GM18909 (cell line): ENCODE measurements around the gene EXOG.

Experiments used
- ATAC-seq: cut with Tn5 transposase; IDR thresholded peaks from one replicate; pipeline ENCODE4 v1.9.1; 2021; ENCODE audit warnings: mild to moderate bottlenecking; ENCODE audit not compliant: unreplicated experiment, poor library complexity

Gene EXOG

GRCh38 chr3:38500688-38501417 lies 4.7 kb downstream of the EXOG start:
- no peak for ATAC-seq

GRCh38 chr3:38507120-38507519 lies 11.0 kb downstream of the EXOG start:
- ATAC-seq: peak; percentile 99

- ATAC-seq: no peak
Observed at GRCh38 chr3:38509732-38510131, 13.6 kb downstream of the EXOG start.

GRCh38 chr3:38510631-38511030 lies 14.5 kb downstream of the EXOG start:
- no peak for ATAC-seq

GRCh38 chr3:38511546-38511945 lies 15.4 kb downstream of the EXOG start:
- no peak for ATAC-seq

- ATAC-seq: no peak
Observed at GRCh38 chr3:38515367-38515766, 19.2 kb downstream of the EXOG start.

- no peak for ATAC-seq
Observed at GRCh38 chr3:38516669-38517068, 20.5 kb downstream of the EXOG start.

GRCh38 chr3:38519000-38519399 lies 22.9 kb downstream of the EXOG start:
- no peak for ATAC-seq

- ATAC-seq: no peak
Observed at GRCh38 chr3:38519651-38520050, 23.5 kb downstream of the EXOG start.

GRCh38 chr3:38521391-38521987 lies 25.3 kb downstream of the EXOG start:
- ATAC-seq: no peak

- ATAC-seq: no peak
Observed at GRCh38 chr3:38522002-38522401, 25.9 kb downstream of the EXOG start.

- ATAC-seq: no peak
Observed at GRCh38 chr3:38524141-38524739, 28.1 kb downstream of the EXOG start.

- ATAC-seq: no peak
Observed at GRCh38 chr3:38526792-38527191, 30.7 kb downstream of the EXOG start.

GRCh38 chr3:38528457-38528856 lies 32.3 kb downstream of the EXOG start:
- ATAC-seq: no peak

GRCh38 chr3:38532529-38532928 lies 36.4 kb downstream of the EXOG start:
- no peak for ATAC-seq

- no peak for ATAC-seq
Observed at GRCh38 chr3:38533285-38533976, 37.3 kb downstream of the EXOG start.

GRCh38 chr3:38534180-38534579 lies 38.0 kb downstream of the EXOG start:
- ATAC-seq: no peak

GRCh38 chr3:38534604-38535003 lies 38.5 kb downstream of the EXOG start:
- no peak for ATAC-seq

- no peak for ATAC-seq
Observed at GRCh38 chr3:38536671-38537070, 40.5 kb downstream of the EXOG start.

- no peak for ATAC-seq
Observed at GRCh38 chr3:38538773-38539353, 42.7 kb downstream of the EXOG start.

GRCh38 chr3:38541806-38542205 lies 45.7 kb downstream of the EXOG start:
- no peak for ATAC-seq
